ENCODE data around the gene NPL. TPM values are rescaled to one million over a fixed set of nuclear protein-coding genes. Genes with fewer than 3 reads are reported as not detected.

The NPL gene
- polyA plus RNA-seq, 1 donor (not counting 4 experiments of a cell fraction or from before 2014, with no cell fraction given): 9.0 TPM

DNA sequence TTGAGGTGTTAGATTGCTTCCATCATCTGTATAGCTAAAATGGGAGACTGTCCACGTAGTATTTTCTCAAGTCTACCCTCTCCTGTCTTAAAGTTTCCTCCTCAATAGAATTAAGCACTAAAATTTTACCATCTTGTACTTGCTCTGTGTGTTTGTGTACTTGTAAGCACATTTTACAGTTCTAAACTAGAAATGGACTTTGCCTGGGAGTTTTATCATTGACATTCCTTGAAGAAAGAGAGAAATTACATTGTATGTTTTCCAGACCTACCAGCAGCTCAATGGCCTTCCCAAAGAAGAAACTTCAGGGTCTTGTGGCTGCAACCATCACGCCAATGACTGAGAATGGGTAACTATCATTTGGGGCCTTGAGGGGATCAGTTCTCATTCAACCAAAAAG, 4.5 kb downstream of the NPL start:
- Histone ChIP-seq H3K27ac (ENCODE audit: control insufficient read depth, insufficient read depth, low read length) (no peak overlapping the region), H3K4me2 (ENCODE audit: control insufficient read depth, extremely low read depth, insufficient read depth, low read depth, low read length) (no peak overlapping the region), H3K36me3 (ENCODE audit: control insufficient read depth in 2 of 2, extremely low read depth in 1 of 2, insufficient read depth in 2 of 2, low read length in 2 of 2) (no peaks in the 10 kb centered on the region), H3K9me1 (ENCODE audit: control insufficient read depth, extremely low read depth, insufficient read depth, low read length) (no peaks in the 10 kb centered on the region), H3K4me3 (ENCODE audit: control insufficient read depth in 2 of 3, extremely low read depth in 1 of 3, insufficient read depth in 2 of 3, low read depth in 1 of 3, low read length in 3 of 3) (no peak overlapping the region), H2AFZ (ENCODE audit: control insufficient read depth, low read length) (no peak overlapping the region), H3K9me3 (ENCODE audit: control insufficient read depth, low read depth, low read length) (no peaks in the 10 kb centered on the region), H3K27me3 (ENCODE audit: control insufficient read depth, extremely low read depth, insufficient read depth, low read length) (peaks cover 4% of the 10 kb centered on the region), H3K4me1 (ENCODE audit: control insufficient read depth, extremely low read depth, insufficient read depth, low read length) (peaks cover 21% of the 10 kb centered on the region), H3K79me2 (ENCODE audit: control insufficient read depth, insufficient read depth, low read length) (no peaks in the 10 kb centered on the region), H4K20me1 (ENCODE audit: control insufficient read depth, extremely low read depth, insufficient read depth, low read length) (no peaks in the 10 kb centered on the region), H3K9ac (ENCODE audit: control insufficient read depth, extremely low read depth, insufficient read depth, low read length) (no peak overlapping the region)
- FAIRE-seq (no peak), DNase-seq (ENCODE audit: low read depth, low spot score) (no peak)
- TF ChIP-seq EZH2 (IDR thresholded peaks at IDR 0.05; ENCODE audit: low read length): no peak
- TF ChIP-seq, protein P1, sequence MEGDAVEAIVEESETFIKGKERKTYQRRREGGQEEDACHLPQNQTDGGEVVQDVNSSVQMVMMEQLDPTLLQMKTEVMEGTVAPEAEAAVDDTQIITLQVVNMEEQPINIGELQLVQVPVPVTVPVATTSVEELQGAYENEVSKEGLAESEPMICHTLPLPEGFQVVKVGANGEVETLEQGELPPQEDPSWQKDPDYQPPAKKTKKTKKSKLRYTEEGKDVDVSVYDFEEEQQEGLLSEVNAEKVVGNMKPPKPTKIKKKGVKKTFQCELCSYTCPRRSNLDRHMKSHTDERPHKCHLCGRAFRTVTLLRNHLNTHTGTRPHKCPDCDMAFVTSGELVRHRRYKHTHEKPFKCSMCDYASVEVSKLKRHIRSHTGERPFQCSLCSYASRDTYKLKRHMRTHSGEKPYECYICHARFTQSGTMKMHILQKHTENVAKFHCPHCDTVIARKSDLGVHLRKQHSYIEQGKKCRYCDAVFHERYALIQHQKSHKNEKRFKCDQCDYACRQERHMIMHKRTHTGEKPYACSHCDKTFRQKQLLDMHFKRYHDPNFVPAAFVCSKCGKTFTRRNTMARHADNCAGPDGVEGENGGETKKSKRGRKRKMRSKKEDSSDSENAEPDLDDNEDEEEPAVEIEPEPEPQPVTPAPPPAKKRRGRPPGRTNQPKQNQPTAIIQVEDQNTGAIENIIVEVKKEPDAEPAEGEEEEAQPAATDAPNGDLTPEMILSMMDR (optimal IDR thresholded peaks at IDR 0.05 in 1 of 3, IDR thresholded peaks at IDR 0.05 in 1 of 3, conservative IDR thresholded peaks at IDR 0.05 in 1 of 3; ENCODE audit: extremely low read depth in 1 of 3, insufficient read depth in 2 of 3, low read length in 3 of 3): no peak
- dilution Hi-C loops (cut with MboI; ENCODE audit: extremely low pct_ligation_motif_present, low sequenced_read_pairs): loop anchor here (25.0 kb wide), 1 partner anchor 207 kb away; the partner anchor contains the start of gene RNASEL

DNA sequence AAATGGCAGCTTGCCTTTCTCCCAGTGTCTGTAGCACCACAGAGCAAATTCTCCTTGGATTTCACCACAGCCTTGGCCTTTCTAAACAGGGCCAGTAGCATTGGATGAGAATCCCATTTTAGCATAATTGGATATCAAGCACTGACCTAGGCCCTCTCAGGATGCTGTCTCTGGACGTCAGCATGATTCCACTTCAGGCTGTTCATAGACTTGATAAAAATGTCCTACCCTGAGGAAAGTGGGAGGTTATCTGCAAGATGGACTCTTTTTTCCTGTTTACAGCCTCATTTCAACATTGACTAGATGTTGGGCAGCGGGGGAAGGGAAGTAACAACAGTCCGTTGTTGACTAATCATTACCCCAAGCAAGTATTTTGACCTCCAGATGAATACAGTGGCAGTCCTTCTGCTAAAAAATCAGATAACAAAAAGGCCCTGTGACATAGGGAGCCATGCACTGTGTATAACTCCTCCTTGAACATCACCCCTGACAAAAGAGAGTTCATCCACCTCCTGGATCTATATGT, 5.2 kb downstream of the NPL start:
- H3K36me3 ChIP-seq (ENCODE audit: control insufficient read depth in 2 of 2, extremely low read depth in 1 of 2, insufficient read depth in 2 of 2, low read length in 2 of 2): no peaks in the 10 kb centered on the region
- no peak for FAIRE-seq

More for the DNA sequence above, 5.2 kb downstream of the NPL start:
- H3K4me1 ChIP-seq (ENCODE audit: control insufficient read depth, extremely low read depth, insufficient read depth, low read length): peaks cover 19% of the 10 kb centered on the region
- H3K9me1 ChIP-seq (ENCODE audit: control insufficient read depth, extremely low read depth, insufficient read depth, low read length): no peaks in the 10 kb centered on the region
- DNase-seq (ENCODE audit: low read depth, low spot score): no peak
- no peak overlapping the region for H3K9ac ChIP-seq (ENCODE audit: control insufficient read depth, extremely low read depth, insufficient read depth, low read length)
- H3K4me3 ChIP-seq (ENCODE audit: control insufficient read depth in 2 of 3, extremely low read depth in 1 of 3, insufficient read depth in 2 of 3, low read depth in 1 of 3, low read length in 3 of 3): no peak overlapping the region
- dilution Hi-C loops (cut with MboI; ENCODE audit: extremely low pct_ligation_motif_present, low sequenced_read_pairs): loop anchor here (25.0 kb wide), 1 partner anchor 207 kb away; the partner anchor contains the start of gene RNASEL
- no peaks in the 10 kb centered on the region for H3K9me3 ChIP-seq (ENCODE audit: control insufficient read depth, low read depth, low read length)
- H3K27me3 ChIP-seq (ENCODE audit: control insufficient read depth, extremely low read depth, insufficient read depth, low read length): no peaks in the 10 kb centered on the region
- TF ChIP-seq EZH2 (IDR thresholded peaks at IDR 0.05; ENCODE audit: low read length): no peak
- TF ChIP-seq, protein P1 (optimal IDR thresholded peaks at IDR 0.05 in 1 of 3, IDR thresholded peaks at IDR 0.05 in 1 of 3, conservative IDR thresholded peaks at IDR 0.05 in 1 of 3; ENCODE audit: extremely low read depth in 1 of 3, insufficient read depth in 2 of 3, low read length in 3 of 3): no peak
- no peaks in the 10 kb centered on the region for H4K20me1 ChIP-seq (ENCODE audit: control insufficient read depth, extremely low read depth, insufficient read depth, low read length)
- H2AFZ ChIP-seq (ENCODE audit: control insufficient read depth, low read length): no peak overlapping the region
- no peaks in the 10 kb centered on the region for H3K79me2 ChIP-seq (ENCODE audit: control insufficient read depth, insufficient read depth, low read length)
- no peak overlapping the region for H3K27ac ChIP-seq (ENCODE audit: control insufficient read depth, insufficient read depth, low read length)
- no peak overlapping the region for H3K4me2 ChIP-seq (ENCODE audit: control insufficient read depth, extremely low read depth, insufficient read depth, low read depth, low read length)

Measured in keratinocyte (primary cell).